ENCODE results near the gene CATSPERZ.

The CATSPERZ gene

DNA sequence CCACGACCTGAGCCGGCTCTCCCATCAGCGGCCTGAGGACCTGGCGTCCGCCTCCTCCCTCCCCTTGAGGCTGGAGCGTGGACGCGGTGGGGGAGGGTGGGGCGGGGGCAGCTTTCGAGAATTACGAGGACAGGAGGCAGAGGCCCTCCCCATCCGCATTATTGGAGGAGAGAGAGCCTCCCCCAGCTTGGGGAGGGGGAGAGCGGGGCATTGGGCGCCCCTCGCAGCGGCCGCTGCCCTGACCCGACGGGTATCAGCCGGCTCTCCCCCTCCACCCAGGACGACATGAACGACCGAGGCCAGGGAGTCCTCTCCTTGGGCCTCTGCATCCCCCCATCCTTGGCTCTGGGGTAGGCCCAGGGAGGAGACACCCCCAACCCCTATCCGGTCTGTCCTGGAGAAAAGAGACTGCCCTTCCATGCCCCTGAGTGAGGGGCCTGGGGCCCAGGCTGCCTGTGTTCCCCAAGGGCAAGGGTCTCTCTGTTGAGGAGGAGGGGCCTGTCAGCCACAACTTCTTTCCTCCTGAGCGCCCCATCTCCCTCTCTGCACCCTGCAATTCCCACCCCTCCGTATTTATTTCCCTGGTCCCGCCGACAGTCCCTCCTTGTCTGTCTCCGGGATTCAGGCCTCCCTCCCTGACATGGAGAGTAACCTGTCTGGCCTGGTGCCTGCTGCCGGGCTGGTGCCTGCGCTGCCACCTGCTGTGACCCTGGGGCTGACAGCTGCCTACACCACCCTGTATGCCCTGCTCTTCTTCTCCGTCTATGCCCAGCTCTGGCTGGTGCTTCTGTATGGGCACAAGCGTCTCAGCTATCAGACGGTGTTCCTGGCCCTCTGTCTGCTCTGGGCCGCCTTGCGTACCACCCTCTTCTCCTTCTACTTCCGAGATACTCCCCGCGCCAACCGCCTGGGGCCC, 14.0 kb upstream of the CATSPERZ start:
- H3K27ac ChIP-seq (ENCODE audit: insufficient read depth, low read depth, low read length, poor library complexity, severe bottlenecking) = no peak overlapping the region
- H3K4me3 ChIP-seq (ENCODE audit: insufficient read depth, low read depth, low read length) = peak overlapping the region; percentile 86
- peaks cover 23% of the 10 kb centered on the region for H3K27me3 ChIP-seq (ENCODE audit: control insufficient read depth, insufficient read depth, low read length, poor library complexity, severe bottlenecking)
- 29 to 31% methylated on average over 39 to 40 of the region's 40 CpGs for WGBS, 2 experiments
- H3K4me1 ChIP-seq (ENCODE audit: control insufficient read depth, insufficient read depth, low read length) = peaks cover 5% of the 10 kb centered on the region
- no peaks in the 10 kb centered on the region for H3K36me3 ChIP-seq (ENCODE audit: control insufficient read depth, insufficient read depth, low read length)
- no peaks in the 10 kb centered on the region for H3K9me3 ChIP-seq (ENCODE audit: control insufficient read depth, low read length)

DNA sequence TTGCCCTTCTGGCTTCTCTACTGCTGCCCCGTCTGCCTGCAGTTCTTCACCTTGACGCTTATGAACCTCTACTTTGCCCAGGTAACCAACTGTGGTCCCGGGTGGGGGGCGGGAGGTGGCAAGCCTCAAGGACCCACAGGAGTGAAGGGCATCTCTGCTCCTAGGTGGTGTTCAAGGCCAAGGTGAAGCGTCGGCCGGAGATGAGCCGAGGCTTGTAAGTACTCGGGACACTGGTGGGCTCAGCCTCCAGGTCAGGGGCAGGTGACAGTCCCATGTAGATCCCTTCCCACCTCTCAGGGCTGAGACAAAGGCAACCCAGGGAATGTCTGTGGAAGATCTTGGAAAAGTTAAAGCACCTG, 13.4 kb upstream of the CATSPERZ start:
- Histone ChIP-seq H3K9me3 (ENCODE audit: control insufficient read depth, low read length) (no peaks in the 10 kb centered on the region), H3K4me3 (ENCODE audit: insufficient read depth, low read depth, low read length) (no peak overlapping the region), H3K36me3 (ENCODE audit: control insufficient read depth, insufficient read depth, low read length) (no peaks in the 10 kb centered on the region), H3K27me3 (ENCODE audit: control insufficient read depth, insufficient read depth, low read length, poor library complexity, severe bottlenecking) (peaks cover 29% of the 10 kb centered on the region), H3K27ac (ENCODE audit: insufficient read depth, low read depth, low read length, poor library complexity, severe bottlenecking) (no peak overlapping the region), H3K4me1 (ENCODE audit: control insufficient read depth, insufficient read depth, low read length) (peaks cover 8% of the 10 kb centered on the region)
- WGBS, 2 experiments = 91 to 95% methylated on average over 9 of the region's 9 CpGs

- Histone ChIP-seq H3K27ac (ENCODE audit: insufficient read depth, low read depth, low read length, poor library complexity, severe bottlenecking) (no peak overlapping the region), H3K4me3 (ENCODE audit: insufficient read depth, low read depth, low read length) (no peak overlapping the region), H3K27me3 (ENCODE audit: control insufficient read depth, insufficient read depth, low read length, poor library complexity, severe bottlenecking) (peaks cover 39% of the 10 kb centered on the region), H3K4me1 (ENCODE audit: control insufficient read depth, insufficient read depth, low read length) (peaks cover 17% of the 10 kb centered on the region), H3K9me3 (ENCODE audit: control insufficient read depth, low read length) (no peaks in the 10 kb centered on the region), H3K36me3 (ENCODE audit: control insufficient read depth, insufficient read depth, low read length) (no peaks in the 10 kb centered on the region)
- WGBS, 2 experiments = 93% methylated on average over 33 of the region's 33 CpGs
These were observed 12.3 kb upstream of the CATSPERZ start for GRCh38 chr11:64287676-64288352.

DNA sequence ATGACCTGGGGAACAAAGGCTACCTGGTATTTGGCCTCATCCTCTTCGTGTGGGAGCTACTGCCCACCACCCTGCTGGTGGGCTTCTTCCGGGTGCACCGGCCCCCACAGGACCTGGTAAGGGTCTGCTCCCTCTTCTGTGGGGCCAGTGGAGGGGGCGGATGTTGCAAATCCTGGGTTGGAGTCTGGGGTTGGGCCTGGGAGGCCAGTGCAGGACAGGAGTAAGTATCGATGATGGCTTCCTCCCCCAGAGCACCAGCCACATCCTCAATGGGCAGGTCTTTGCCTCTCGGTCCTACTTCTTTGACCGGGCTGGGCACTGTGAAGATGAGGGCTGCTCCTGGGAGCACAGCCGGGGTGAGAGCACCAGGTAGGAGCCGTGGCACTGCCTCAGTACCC, 11.8 kb upstream of the CATSPERZ start:
- H3K36me3 ChIP-seq (ENCODE audit: control insufficient read depth, insufficient read depth, low read length) = no peaks in the 10 kb centered on the region

DNA sequence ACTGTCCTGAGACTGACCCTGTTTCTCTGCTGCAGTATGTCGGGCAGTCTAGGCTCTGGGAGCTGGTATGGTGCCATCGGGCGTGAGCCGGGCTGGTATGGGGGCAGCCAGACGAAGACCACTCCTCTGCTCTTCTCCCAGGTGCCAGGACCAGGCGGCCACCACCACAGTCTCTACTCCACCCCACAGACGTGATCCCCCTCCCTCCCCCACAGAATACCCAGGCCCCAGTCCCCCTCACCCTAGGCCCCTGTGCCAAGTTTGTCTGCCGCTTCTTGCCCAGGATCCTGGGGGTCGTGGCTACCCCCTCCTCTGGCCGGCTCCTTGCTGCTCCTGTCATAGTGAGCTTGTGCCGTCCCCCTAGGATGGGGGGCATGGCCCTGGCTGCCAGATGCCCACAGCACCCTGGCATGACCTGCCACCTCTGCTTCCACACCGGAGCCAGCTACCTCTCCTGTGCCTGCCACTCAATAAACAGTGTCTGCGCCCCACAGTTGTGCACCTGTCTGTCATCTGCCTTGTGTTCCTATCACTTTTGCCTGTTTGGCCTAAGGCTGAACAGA, 11.1 kb upstream of the CATSPERZ start:
- Histone ChIP-seq H3K36me3 (ENCODE audit: control insufficient read depth, insufficient read depth, low read length) (no peaks in the 10 kb centered on the region), H3K9me3 (ENCODE audit: control insufficient read depth, low read length) (no peaks in the 10 kb centered on the region), H3K27me3 (ENCODE audit: control insufficient read depth, insufficient read depth, low read length, poor library complexity, severe bottlenecking) (peaks cover 52% of the 10 kb centered on the region), H3K4me1 (ENCODE audit: control insufficient read depth, insufficient read depth, low read length) (peaks cover 14% of the 10 kb centered on the region), H3K4me3 (ENCODE audit: insufficient read depth, low read depth, low read length) (no peak overlapping the region), H3K27ac (ENCODE audit: insufficient read depth, low read depth, low read length, poor library complexity, severe bottlenecking) (no peak overlapping the region)
- WGBS, 2 experiments = 91 to 92% methylated on average over 13 of the region's 13 CpGs

More for the DNA sequence above, 11.8 kb upstream of the CATSPERZ start:
- WGBS, 2 experiments = 89% methylated on average over 9 of the region's 9 CpGs
- Histone ChIP-seq H3K4me3 (ENCODE audit: insufficient read depth, low read depth, low read length) (no peak overlapping the region), H3K4me1 (ENCODE audit: control insufficient read depth, insufficient read depth, low read length) (peaks cover 17% of the 10 kb centered on the region), H3K27me3 (ENCODE audit: control insufficient read depth, insufficient read depth, low read length, poor library complexity, severe bottlenecking) (peaks cover 45% of the 10 kb centered on the region), H3K9me3 (ENCODE audit: control insufficient read depth, low read length) (no peaks in the 10 kb centered on the region), H3K27ac (ENCODE audit: insufficient read depth, low read depth, low read length, poor library complexity, severe bottlenecking) (no peak overlapping the region)

GRCh38 chr11:64290352-64291261, 9.6 kb upstream of the CATSPERZ start:
- peaks cover 13% of the 10 kb centered on the region for H3K4me1 ChIP-seq (ENCODE audit: control insufficient read depth, insufficient read depth, low read length)
- H3K27me3 ChIP-seq (ENCODE audit: control insufficient read depth, insufficient read depth, low read length, poor library complexity, severe bottlenecking) = peaks cover 67% of the 10 kb centered on the region
- H3K9me3 ChIP-seq (ENCODE audit: control insufficient read depth, low read length) = no peaks in the 10 kb centered on the region
- H3K27ac ChIP-seq (ENCODE audit: insufficient read depth, low read depth, low read length, poor library complexity, severe bottlenecking) = no peak overlapping the region
- no peaks in the 10 kb centered on the region for H3K36me3 ChIP-seq (ENCODE audit: control insufficient read depth, insufficient read depth, low read length)
- no peak overlapping the region for H3K4me3 ChIP-seq (ENCODE audit: insufficient read depth, low read depth, low read length)
- WGBS, 2 experiments = 48 to 54% methylated on average over 10 of the region's 10 CpGs

GRCh38 chr11:64291262-64291751, 8.9 kb upstream of the CATSPERZ start, which contains the start of gene KCNK4:
Gene KCNK4 (plus strand): TSS chr11:64291302. CDS start chr11:64293019, 1,717 bp downstream.
- WGBS, 2 experiments = 3% methylated on average over 45 of the region's 45 CpGs

DNA sequence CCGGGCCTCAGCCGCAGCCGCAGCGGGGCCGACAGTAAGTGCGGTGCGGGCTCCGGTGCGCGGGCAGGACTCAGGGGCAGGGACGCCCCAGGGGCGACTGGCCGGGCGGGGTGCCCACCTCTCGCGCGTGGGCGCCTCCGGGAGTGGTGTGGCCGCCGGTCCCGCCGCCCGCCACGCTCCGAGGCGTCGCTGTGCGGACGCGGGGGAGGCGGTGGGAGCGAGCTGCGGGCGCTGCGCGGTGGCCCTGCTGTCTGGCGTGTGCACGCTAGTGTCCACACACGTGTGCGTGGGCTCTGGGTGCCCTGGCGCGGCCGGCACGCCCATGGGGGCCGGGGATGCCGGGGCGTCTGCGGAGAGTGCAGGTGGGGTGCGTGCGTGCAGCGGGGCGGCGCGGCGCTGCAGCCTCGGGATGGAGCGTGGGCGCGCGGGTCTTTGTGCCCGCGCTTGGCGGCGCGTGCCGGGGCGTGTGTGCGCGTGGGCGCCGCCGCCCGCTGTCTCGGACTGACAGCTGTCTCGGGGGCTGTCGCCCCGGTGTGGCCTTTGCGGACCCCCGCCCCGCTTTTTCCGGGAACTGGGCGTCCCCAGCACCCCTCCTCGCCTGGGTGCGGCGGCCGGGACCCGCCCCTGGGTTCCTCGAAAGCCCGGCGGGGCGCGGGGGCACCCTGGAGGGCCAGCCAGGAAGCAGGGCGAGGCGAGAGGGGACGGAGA, 8.3 kb upstream of the CATSPERZ start:
- 2% methylated on average over 96 of the region's 96 CpGs for WGBS, 2 experiments
- H3K27me3 ChIP-seq (ENCODE audit: control insufficient read depth, insufficient read depth, low read length, poor library complexity, severe bottlenecking) = peaks cover 80% of the 10 kb centered on the region

More at GRCh38 chr11:64291262-64291751, 8.9 kb upstream of the CATSPERZ start, which contains the start of gene KCNK4:
- H3K4me3 ChIP-seq (ENCODE audit: insufficient read depth, low read depth, low read length) = peak within 1 kb of the TSS; percentile 4
- no peak within 1 kb of the TSS for H3K27ac ChIP-seq (ENCODE audit: insufficient read depth, low read depth, low read length, poor library complexity, severe bottlenecking)
- H3K4me1 ChIP-seq (ENCODE audit: control insufficient read depth, insufficient read depth, low read length) = peaks cover 13% of the 10 kb centered on the region
- no peaks in the 10 kb centered on the region for H3K9me3 ChIP-seq (ENCODE audit: control insufficient read depth, low read length)
- peaks cover 74% of the 10 kb centered on the region for H3K27me3 ChIP-seq (ENCODE audit: control insufficient read depth, insufficient read depth, low read length, poor library complexity, severe bottlenecking)
- no peaks in the 10 kb centered on the region for H3K36me3 ChIP-seq (ENCODE audit: control insufficient read depth, insufficient read depth, low read length)

More for the DNA sequence above, 8.3 kb upstream of the CATSPERZ start:
- Histone ChIP-seq H3K27ac (ENCODE audit: insufficient read depth, low read depth, low read length, poor library complexity, severe bottlenecking) (no peak overlapping the region), H3K4me1 (ENCODE audit: control insufficient read depth, insufficient read depth, low read length) (peaks cover 13% of the 10 kb centered on the region), H3K9me3 (ENCODE audit: control insufficient read depth, low read length) (no peaks in the 10 kb centered on the region), H3K36me3 (ENCODE audit: control insufficient read depth, insufficient read depth, low read length) (no peaks in the 10 kb centered on the region), H3K4me3 (ENCODE audit: insufficient read depth, low read depth, low read length) (peak overlapping the region; percentile 4)
